ENCODE data around the gene OR2T2. TPM values are rescaled to one million over a fixed set of nuclear protein-coding genes. Genes with fewer than 3 reads are reported as not detected.
"Not testable (repeated sequence)": the region's sequence is repeated elsewhere in the genome, so short reads cannot be mapped to it uniquely, and the experiment has no call there.

OR2T2 gene
- total and polyA plus RNA-seq, 2 donors (not counting 3 experiments of a cell fraction or from before 2014, with no cell fraction given): not detected

GRCh38 chr1:248444603-248445002 is 834 bp upstream of the OR2T2 start:
- H3K27ac ChIP-seq (ENCODE audit: insufficient read depth, low read depth, low read length); DNase-seq (ENCODE audit: low read depth, low spot score); H4K20me1 ChIP-seq (replicated peaks; ENCODE audit: control insufficient read depth, extremely low read depth, insufficient read depth, low read length); H3K9ac ChIP-seq (replicated peaks; ENCODE audit: extremely low read depth, insufficient read depth, low read length); H3K4me1 ChIP-seq (ENCODE audit: control insufficient read depth, extremely low read depth, insufficient read depth, low read length); H3K27me3 ChIP-seq (ENCODE audit: control insufficient read depth in 2 of 2, insufficient read depth in 2 of 2, low read length in 2 of 2); CTCF ChIA-PET; dilution Hi-C loops (cut with MboI; ENCODE audit: extremely low pct_ligation_motif_present, low sequenced_read_pairs); FAIRE-seq; H3K36me3 ChIP-seq (ENCODE audit: control insufficient read depth in 2 of 2, extremely low read depth in 1 of 2, insufficient read depth in 2 of 2, low read length in 2 of 2); POLR2A ChIA-PET; H3K79me2 ChIP-seq (ENCODE audit: control insufficient read depth, insufficient read depth, low read length); H3K9me1 ChIP-seq (replicated peaks; ENCODE audit: control insufficient read depth, extremely low read depth, insufficient read depth, low read length); intact Hi-C loops (cut with micrococcal nuclease); BruUV-seq (replicated peaks); H3K4me2 ChIP-seq (ENCODE audit: insufficient read depth, low read length); H3K9me3 ChIP-seq (replicated peaks; ENCODE audit: control insufficient read depth, insufficient read depth, low read length); H3K4me3 ChIP-seq (replicated peaks in 1 of 3; ENCODE audit: insufficient read depth in 1 of 3, low read depth in 1 of 3, low read length in 3 of 3); H2AFZ ChIP-seq (ENCODE audit: low read depth, low read length): not testable (repeated sequence)

- DNase-seq (ENCODE audit: low read depth, low spot score); H3K9ac ChIP-seq (replicated peaks; ENCODE audit: extremely low read depth, insufficient read depth, low read length); H3K9me1 ChIP-seq (replicated peaks; ENCODE audit: control insufficient read depth, extremely low read depth, insufficient read depth, low read length); H3K4me2 ChIP-seq (ENCODE audit: insufficient read depth, low read length); H4K20me1 ChIP-seq (replicated peaks; ENCODE audit: control insufficient read depth, extremely low read depth, insufficient read depth, low read length); BruUV-seq (replicated peaks); H3K79me2 ChIP-seq (ENCODE audit: control insufficient read depth, insufficient read depth, low read length); H3K4me3 ChIP-seq (replicated peaks in 1 of 3; ENCODE audit: insufficient read depth in 1 of 3, low read depth in 1 of 3, low read length in 3 of 3); H2AFZ ChIP-seq (ENCODE audit: low read depth, low read length); FAIRE-seq; H3K27ac ChIP-seq (ENCODE audit: insufficient read depth, low read depth, low read length); H3K9me3 ChIP-seq (replicated peaks; ENCODE audit: control insufficient read depth, insufficient read depth, low read length); POLR2A ChIA-PET; intact Hi-C loops (cut with micrococcal nuclease); dilution Hi-C loops (cut with MboI; ENCODE audit: extremely low pct_ligation_motif_present, low sequenced_read_pairs); CTCF ChIA-PET; H3K36me3 ChIP-seq (ENCODE audit: control insufficient read depth in 2 of 2, extremely low read depth in 1 of 2, insufficient read depth in 2 of 2, low read length in 2 of 2); H3K27me3 ChIP-seq (ENCODE audit: control insufficient read depth in 2 of 2, insufficient read depth in 2 of 2, low read length in 2 of 2); H3K4me1 ChIP-seq (ENCODE audit: control insufficient read depth, extremely low read depth, insufficient read depth, low read length): not testable (repeated sequence)
Measured at GRCh38 chr1:248448409-248449074, 3.1 kb downstream of the OR2T2 start.

- H2AFZ ChIP-seq (ENCODE audit: low read depth, low read length); H3K27me3 ChIP-seq (ENCODE audit: control insufficient read depth in 2 of 2, insufficient read depth in 2 of 2, low read length in 2 of 2); H3K79me2 ChIP-seq (ENCODE audit: control insufficient read depth, insufficient read depth, low read length); H3K9me3 ChIP-seq (replicated peaks; ENCODE audit: control insufficient read depth, insufficient read depth, low read length); DNase-seq (ENCODE audit: low read depth, low spot score); H4K20me1 ChIP-seq (replicated peaks; ENCODE audit: control insufficient read depth, extremely low read depth, insufficient read depth, low read length); dilution Hi-C loops (cut with MboI; ENCODE audit: extremely low pct_ligation_motif_present, low sequenced_read_pairs); CTCF ChIA-PET; POLR2A ChIA-PET; H3K27ac ChIP-seq (ENCODE audit: insufficient read depth, low read depth, low read length); H3K9me1 ChIP-seq (replicated peaks; ENCODE audit: control insufficient read depth, extremely low read depth, insufficient read depth, low read length); H3K36me3 ChIP-seq (ENCODE audit: control insufficient read depth in 2 of 2, extremely low read depth in 1 of 2, insufficient read depth in 2 of 2, low read length in 2 of 2); BruUV-seq (replicated peaks); H3K9ac ChIP-seq (replicated peaks; ENCODE audit: extremely low read depth, insufficient read depth, low read length); H3K4me3 ChIP-seq (replicated peaks in 1 of 3; ENCODE audit: insufficient read depth in 1 of 3, low read depth in 1 of 3, low read length in 3 of 3); intact Hi-C loops (cut with micrococcal nuclease); H3K4me1 ChIP-seq (ENCODE audit: control insufficient read depth, extremely low read depth, insufficient read depth, low read length); H3K4me2 ChIP-seq (ENCODE audit: insufficient read depth, low read length): not testable (repeated sequence)
- FAIRE-seq: peak; percentile 53
Measured at GRCh38 chr1:248449821-248450465, 4.5 kb downstream of the OR2T2 start.

GRCh38 chr1:248450466-248451145 is 5.2 kb downstream of the OR2T2 start:
- H2AFZ ChIP-seq (ENCODE audit: low read depth, low read length); dilution Hi-C loops (cut with MboI; ENCODE audit: extremely low pct_ligation_motif_present, low sequenced_read_pairs); FAIRE-seq; BruUV-seq (replicated peaks); intact Hi-C loops (cut with micrococcal nuclease); H3K4me3 ChIP-seq (replicated peaks in 1 of 3; ENCODE audit: insufficient read depth in 1 of 3, low read depth in 1 of 3, low read length in 3 of 3); H3K9me3 ChIP-seq (replicated peaks; ENCODE audit: control insufficient read depth, insufficient read depth, low read length); H4K20me1 ChIP-seq (replicated peaks; ENCODE audit: control insufficient read depth, extremely low read depth, insufficient read depth, low read length); H3K4me2 ChIP-seq (ENCODE audit: insufficient read depth, low read length); H3K9me1 ChIP-seq (replicated peaks; ENCODE audit: control insufficient read depth, extremely low read depth, insufficient read depth, low read length); CTCF ChIA-PET; DNase-seq (ENCODE audit: low read depth, low spot score); H3K27ac ChIP-seq (ENCODE audit: insufficient read depth, low read depth, low read length); POLR2A ChIA-PET; H3K79me2 ChIP-seq (ENCODE audit: control insufficient read depth, insufficient read depth, low read length); H3K27me3 ChIP-seq (ENCODE audit: control insufficient read depth in 2 of 2, insufficient read depth in 2 of 2, low read length in 2 of 2); H3K36me3 ChIP-seq (ENCODE audit: control insufficient read depth in 2 of 2, extremely low read depth in 1 of 2, insufficient read depth in 2 of 2, low read length in 2 of 2); H3K4me1 ChIP-seq (ENCODE audit: control insufficient read depth, extremely low read depth, insufficient read depth, low read length); H3K9ac ChIP-seq (replicated peaks; ENCODE audit: extremely low read depth, insufficient read depth, low read length): not testable (repeated sequence)
